HG02852 (cell line): ENCODE measurements around the gene OFD1.

Experiments used
- ATAC-seq: cut with Tn5 transposase; IDR thresholded peaks from one replicate; pipeline ENCODE4 v1.9.1; 2021; ENCODE audit warnings: mild to moderate bottlenecking, moderate library complexity; ENCODE audit not compliant: unreplicated experiment

OFD1 gene

DNA sequence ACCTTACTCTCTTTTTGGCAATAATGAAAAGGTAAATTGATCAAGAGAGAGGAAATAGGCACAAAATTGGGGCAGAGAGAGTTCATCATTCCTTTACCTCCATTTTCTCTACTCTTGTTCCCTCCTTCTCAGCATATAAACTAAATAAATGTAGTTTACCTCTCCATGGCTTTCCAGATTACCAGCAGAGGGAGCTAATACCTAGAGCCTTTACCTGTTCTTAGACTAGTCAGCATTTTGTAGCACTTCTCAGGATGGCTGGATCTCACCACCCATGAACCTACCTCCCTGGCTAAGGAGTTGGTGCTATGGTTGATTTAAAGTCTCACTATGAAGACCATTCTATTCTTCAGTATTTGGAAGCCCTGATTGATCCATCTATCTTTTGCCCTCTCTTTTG lies 15.7 kb downstream of the OFD1 start:
- peak; percentile 36 for ATAC-seq

DNA sequence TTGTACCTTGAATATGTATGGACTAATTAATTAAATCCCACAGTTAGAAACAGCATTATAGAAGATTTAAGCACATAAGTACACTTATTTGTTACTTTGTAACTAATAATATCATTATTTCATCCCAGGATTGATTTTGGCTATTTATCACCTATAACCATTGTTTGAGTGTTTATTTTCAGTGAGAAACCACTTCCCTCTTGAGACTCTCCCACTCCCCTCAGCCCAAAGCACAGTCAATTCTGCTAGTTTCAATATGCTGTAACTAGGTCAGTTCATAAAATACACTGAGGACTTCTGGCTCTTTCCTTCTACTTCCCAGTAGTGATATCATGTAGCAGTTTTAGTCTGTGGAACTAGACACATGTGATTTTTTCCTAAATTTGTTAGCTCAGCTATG lies 16.3 kb downstream of the OFD1 start:
- ATAC-seq, result peak; percentile 62

DNA sequence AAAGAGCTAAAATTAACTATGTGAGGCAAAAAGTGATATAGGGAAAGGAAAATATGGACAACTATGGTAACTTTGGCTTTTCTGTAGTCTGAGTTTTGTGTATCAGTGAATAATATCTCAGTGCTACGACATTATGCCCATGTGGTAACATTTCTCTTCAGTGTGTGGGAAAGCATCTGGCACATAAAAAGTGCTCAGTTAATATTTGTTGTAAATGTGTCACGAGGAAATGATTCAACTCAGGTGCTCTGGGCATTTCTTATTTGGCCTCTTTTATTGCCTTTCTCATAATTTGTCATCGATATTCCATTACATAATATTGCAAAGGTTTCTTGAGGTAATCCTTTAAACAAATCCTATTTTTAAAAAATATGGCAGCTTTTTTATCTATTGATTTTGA lies 17.6 kb downstream of the OFD1 start:
- no peak for ATAC-seq

DNA sequence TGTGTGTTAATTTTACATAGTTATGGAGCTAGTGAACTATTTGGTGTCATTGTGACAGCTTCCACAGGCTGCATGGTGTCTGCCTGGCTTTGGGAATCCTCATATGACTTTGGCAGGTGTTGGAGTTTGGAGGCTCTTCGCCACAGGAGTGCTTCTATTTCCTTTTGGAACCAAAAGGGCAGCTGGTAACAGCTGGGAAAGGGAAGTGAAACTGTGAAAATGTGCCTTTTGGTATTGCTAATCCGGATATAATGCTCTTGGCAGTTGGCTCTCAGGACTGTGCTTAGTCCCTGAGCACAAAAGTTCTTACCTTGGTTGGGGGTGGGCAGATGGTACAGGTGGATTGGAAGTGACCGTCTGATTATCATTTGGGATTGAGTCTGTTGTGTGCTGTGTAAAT lies 18.1 kb downstream of the OFD1 start:
- peak; percentile 68 for ATAC-seq

DNA sequence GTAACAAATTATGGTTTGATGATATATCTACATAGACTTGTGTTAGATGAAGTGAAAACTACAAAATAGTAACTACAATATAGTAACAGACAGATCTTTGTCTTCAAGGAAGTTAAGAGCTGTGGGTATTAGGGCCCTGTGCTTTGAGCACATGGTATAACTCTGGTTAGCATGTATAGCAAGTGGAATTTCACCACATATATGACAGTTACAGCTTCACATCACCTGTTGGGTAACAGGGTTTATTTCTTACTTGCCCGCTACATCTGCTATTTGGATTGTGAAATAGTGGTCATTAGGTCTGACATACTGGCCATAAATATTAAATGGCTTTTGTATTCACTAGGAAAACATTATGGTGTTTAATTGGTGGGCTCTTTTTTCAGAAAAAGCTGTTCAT lies 20.2 kb downstream of the OFD1 start:
- no peak for ATAC-seq

DNA sequence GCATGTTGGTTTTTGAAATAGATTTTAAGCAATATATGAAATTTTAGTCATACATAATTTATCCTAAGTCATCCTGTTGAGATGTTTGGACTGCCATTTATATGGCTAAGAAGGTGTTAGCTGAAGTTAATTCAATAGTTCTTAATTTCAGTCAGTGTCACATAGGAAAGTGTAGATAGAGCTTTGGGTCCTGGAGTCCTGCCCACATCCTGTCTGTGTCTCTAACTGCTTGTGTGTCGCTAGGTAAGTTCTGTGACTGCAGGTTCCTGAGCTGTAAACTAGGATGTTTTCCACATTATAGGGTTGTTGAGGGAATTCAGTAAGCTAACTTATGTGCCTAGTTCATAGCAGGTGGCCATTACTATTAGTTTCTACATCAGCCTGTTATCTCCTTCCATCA lies 20.7 kb downstream of the OFD1 start:
- no peak for ATAC-seq

DNA sequence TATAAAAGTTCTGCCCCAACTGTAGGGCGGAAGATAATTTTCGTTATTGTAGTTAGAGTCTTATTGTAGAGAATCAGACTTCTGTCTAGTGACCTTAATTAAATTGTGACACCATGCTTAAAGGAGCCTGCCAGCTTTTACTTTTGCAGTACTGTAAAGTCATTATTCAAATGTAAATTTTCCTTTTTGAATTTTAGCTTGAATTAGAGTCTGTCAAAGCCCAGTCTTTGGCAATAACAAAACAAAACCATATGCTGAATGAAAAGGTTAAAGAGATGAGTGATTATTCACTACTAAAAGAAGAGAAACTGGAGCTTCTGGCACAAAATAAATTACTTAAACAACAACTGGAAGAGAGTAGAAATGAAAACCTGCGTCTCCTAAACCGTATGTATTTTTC lies 21.8 kb downstream of the OFD1 start:
- no peak for ATAC-seq

DNA sequence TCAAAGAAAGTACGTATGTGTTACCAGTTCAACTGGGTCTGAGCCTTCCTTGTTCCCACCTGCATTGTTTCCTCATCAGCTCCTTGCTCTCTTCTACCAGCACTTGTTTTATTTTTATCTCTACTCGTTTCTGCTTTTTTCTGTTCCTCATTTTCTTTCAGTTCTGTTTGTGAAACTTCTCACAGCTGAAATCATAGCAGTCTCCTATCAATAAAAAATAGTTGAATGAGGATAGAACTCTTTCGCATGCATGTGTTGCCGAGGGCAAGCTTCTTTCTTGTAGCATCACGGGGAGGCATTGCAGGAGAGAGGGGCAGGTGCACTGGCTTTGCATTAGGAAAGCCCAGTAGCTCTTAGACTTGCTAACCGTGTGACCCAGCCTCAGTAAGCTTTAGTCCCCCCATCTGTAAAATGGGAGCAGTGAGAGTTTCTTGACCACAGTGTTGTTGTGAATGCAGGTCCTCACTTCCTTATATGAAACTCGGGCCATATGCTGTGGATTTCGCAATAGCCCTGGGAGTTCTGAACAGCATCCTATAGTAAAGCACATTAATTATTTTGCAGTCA lies 24.7 kb downstream of the OFD1 start:
- peak; percentile 68 for ATAC-seq

DNA sequence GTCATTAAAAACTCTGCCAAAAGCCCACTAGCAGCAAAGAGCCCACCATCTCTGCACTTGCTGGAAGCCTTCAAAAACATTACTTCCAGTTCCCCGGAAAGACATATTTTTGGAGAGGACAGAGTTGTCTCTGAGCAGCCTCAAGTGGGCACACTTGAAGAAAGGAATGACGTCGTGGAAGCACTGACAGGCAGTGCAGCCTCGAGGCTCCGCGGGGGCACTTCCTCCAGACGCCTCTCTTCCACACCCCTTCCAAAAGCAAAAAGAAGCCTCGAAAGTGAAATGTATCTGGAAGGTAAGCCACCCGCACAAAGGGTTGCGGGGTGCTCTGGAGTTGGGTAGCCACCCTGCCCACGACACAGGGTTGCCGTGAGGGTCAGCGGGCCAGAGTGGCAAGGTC lies 25.9 kb downstream of the OFD1 start:
- no peak for ATAC-seq

DNA sequence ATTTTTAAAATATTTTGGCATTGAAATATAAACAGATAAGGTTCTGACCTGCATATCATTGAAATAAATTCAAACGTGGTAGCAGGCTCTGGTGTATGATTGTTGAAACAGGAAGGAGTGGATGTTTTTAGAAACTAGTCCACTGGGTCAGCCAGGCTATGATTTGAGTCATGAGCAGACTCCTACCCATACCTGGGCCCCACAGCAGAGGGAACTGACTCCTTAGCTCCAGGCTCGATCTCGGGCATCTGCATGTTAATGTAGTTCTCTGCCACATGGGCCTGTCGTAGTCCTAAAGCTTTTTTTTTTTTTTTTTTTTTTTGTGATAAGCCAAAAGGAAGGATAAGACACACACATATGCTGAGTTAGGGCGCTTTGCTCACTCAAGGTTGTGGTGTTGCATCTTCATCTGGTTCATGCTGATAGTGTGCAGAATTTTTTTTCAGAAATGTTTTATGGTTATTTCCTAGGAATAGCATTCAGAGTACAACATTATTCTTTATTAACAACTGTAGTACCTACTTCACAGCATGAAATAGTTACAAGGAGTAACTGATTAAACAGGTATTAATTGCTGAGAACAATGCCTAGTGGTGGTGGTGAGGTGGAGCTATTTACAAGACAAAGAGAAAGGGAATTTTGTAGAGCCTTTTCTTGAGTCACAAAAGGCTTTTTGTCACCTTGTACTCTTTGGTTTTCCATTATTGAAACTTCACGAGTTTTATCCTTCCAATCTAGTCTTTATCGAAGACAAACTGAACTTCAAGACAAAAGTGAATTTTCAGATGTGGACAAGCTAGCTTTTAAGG lies 27.3 kb downstream of the OFD1 start:
- peak; percentile 55 for ATAC-seq

DNA sequence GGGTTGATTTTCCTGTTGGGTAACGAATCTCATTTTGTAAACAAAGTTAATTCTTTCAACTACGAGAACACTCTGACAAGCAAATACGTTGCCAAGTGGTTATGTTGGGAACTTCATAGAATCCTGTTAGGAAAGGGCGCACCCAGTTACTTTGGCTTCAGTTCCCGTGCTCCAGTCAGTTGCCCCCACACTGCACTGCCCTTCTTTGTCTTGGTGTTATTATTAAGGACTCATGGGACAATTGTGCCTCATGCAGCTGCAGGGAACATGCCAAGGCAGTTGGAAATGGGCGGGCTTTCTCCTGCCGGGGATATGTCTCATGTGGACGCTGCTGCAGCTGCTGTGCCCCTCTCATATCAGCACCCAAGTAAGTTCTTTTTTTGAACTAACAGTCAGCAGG lies 28.9 kb downstream of the OFD1 start:
- no peak for ATAC-seq

DNA sequence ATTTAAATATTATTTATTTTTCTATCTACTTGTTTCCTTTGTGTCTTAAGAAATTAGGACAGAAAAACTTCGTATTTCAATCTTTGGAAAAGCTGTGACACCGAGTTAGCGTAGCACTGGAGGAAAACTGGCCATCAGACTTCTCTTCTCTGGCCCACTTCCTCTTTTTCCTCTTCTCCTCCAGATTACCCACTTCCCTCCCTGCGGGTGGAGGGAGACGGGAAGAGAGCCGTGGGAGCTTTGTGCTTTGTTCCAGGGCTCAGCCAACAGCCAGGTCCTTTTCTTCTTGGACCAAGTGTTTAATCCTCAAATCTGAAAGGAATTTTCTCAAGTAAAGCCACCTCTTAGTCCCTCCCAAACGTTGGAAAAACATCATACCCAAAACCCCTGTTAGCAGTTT lies 29.7 kb downstream of the OFD1 start:
- no peak for ATAC-seq

DNA sequence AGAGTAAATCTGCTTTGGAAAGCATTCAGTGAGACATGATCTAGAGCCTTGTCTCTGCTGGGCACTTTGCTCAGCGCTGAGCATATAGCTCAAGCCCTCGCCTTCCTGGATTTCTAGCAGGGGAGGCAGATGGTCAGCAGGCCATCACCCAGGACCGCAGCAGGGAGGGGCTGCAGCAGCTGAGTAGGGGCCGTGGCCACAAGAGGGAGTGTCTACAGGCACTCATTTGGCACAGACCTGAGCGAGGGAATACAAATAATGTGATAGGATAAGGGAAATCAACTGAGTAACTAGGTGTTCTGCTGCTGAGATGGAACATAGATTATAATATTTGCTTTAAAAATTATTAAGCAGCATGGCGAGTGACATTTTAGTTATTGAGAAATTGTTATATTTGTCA lies 30.2 kb downstream of the OFD1 start:
- no peak for ATAC-seq

DNA sequence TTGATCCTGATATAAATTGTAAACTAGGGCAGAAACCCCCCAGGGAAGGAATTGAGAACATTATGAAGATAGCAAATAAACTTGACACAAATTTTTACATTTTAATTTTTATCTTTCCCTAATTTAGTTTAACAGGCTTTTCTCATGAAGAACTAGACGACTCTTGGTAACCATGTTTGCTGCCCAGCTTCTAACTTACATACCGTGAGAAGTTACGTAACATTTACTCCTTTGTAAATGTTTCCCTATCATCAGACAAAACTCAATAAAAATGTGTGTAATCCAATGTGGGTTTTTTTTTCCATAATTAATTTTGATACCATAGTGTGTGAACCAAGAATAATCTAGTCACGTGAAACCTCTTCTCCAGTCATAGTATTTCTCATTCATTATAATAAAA lies 34.4 kb downstream of the OFD1 start:
- ATAC-seq, result no peak

DNA sequence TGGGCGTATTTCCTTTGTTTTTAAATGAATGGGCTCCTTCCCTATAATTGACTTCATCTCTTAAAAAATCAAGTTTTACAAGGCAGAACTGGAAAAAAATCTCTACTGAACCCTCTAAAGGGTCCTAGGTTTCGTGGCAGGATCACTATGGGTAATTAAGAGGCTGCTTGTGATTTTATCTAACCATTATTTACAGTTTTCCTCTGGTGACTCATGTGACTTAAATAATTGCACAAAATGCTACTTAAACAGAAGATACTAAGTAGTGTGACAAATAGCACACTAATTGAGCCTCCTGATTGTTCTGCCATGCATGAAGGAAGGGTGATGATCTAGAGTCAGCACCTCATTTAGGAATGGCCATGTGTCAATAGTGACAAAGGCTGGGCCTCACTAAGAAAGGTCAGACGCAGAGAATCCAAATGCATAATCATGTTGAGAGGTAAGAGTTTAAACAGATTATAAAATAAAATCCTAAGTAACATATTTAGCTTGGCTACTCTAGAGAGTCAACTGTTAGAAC lies 35.5 kb downstream of the OFD1 start:
- ATAC-seq, result no peak

DNA sequence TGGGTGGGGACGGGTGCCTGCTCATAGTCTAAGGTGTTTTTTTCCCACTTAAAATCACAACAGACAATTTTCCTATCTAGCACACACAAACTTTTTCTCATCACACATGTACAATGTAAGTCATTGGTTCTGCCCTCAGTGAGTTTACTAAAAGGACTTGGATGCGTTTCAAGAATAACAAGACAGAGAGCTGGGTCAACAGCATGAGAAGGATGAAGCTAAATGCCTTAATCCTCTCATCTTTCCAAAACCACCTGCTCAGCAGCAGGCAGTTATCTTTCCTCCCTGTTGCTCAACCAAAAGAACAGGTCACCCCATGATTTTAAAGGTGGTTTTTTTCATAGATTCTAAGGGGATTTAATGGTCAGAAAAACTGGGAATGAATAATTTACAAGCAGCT lies 40.1 kb downstream of the OFD1 start:
- ATAC-seq, result no peak

DNA sequence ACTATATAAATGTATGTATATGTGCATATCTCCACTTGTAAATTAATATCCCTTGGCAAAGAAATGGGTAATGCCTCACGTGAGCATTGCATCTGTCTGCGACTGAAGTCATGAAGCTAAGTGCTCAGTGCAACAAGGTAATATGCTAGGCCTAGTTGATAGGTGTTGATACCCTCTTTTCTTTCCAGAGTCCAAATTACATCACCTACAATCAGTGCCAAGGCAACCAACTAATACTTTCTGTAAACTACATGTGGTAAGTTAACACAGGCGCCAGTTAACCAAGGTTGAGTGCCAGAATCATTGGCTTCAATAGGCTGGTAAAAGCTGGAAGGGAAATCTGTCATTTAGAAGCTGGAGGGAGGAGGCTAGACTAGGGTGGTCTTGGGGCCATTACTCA lies 41.3 kb downstream of the OFD1 start:
- no peak for ATAC-seq

DNA sequence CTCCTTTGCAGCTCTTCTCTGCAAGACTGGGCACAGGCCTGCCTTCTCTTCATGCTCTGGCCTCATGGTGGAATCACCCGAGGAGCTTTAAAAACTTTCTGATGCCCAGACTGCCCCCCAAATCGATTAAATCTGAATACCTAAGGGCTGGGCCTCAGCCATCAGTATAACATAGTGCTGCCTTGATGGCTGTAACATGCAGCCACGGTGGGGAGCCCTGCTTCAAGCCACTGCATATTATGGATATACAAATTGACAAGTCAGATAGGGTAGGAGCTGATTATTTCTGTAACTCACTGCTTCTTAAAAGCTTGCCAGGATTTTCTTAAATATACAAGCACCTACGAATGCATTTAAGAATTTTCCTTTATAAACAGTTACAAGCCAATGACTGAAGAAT lies 41.8 kb downstream of the OFD1 start:
- ATAC-seq, result no peak

DNA sequence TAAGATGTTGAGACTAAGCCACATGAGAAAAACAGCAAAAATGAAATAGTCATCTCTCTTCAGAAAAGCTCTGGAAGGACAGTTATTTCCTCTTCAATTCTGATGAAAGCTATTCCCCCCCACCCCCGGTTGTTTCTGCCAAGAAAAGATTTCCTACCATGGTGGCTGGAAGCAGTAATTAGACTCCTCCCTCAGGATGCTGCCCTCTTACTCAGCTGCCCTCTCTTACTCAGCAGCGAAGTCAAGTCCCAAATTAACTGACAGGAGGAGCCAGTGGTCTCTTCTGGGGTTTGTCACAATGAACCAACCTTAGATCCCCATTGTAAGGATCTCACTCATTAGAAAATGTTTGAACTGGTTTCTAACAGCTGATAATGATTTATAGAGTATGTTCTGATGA lies 44.4 kb downstream of the OFD1 start:
- ATAC-seq, result no peak

DNA sequence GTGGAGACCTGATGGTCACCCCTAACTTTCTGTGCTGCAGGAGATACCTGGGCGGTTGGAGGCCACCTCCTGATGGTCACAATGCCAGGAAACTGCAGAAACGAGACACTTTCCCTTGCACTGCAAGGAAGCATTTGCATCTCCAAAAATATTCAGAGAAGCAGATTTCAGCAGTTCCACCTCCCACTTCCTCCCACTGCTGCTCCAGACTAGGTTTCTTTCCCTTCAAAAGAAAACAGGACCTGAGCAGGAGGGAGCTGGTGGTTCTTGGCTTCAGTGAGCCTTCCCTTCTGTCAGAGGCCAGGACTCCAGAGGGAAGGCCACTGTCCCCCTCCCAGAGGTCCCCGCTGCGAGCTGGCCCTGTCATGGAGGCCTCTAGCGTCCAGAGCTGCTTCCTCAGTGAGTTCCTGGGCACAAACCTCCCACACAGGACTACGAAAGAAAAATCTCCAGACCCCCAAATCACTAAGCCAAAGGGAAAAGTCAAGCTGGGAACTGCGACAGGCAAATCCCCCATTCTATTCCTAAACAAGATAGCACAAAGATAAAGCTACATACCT lies 46.4 kb downstream of the OFD1 start:
- no peak for ATAC-seq

DNA sequence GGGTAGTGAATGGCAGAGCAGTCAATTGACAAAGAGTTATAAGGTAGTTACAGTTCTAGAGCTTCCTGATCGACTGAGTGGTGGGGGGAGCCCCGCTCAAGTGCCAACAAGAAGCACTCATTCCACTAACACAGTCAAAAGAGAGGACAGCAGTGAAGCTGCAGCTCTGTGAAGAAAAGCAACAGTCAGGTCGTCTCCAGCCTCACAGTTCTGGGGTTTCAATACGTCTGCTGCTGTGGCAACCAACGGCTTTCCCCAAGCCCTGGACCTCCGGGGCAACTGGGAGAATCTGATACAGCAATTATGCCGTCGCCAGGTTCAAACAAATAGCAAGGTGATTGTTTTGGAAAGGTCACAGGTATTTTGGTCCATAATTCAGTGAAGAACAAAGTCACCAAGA lies 51.5 kb downstream of the OFD1 start:
- no peak for ATAC-seq
